NT2/D1 (cell line): Measurements from ENCODE around the gene CDC25C.

Experiments used
- DNase-seq: peaks from one replicate; pipeline ENCODE4 v3.0.0-alpha.2; 2011; ENCODE audit warnings: low read depth, low spot score
- H3K27me3 ChIP-seq: 2 replicates; pipeline ENCODE4 v1.6.0; 2011; ENCODE audit warnings: mild to moderate bottlenecking; ENCODE audit not compliant: insufficient read length, insufficient read depth
- H3K36me3 ChIP-seq: 2 replicates; pipeline ENCODE4 v1.6.1; 2011; ENCODE audit warnings: mild to moderate bottlenecking, low read length, mixed read lengths; ENCODE audit not compliant: insufficient read depth, insufficient read length
- H3K4me1 ChIP-seq: 2 replicates; pipeline ENCODE4 v1.5.1; 2011; ENCODE audit not compliant: insufficient read depth, insufficient read length
- H3K4me3 ChIP-seq: 2 replicates; pipeline ENCODE4 v1.5.1; 2011; ENCODE audit warnings: low read depth; ENCODE audit not compliant: insufficient read length
- H3K9ac ChIP-seq: 2 replicates; pipeline ENCODE4 v1.6.0; 2011; ENCODE audit warnings: low read depth; ENCODE audit not compliant: insufficient read length
- H3K9me3 ChIP-seq: 2 replicates; pipeline ENCODE4 v1.5.1; 2011; ENCODE audit warnings: mild to moderate bottlenecking, low read length; ENCODE audit not compliant: insufficient read depth
- SUZ12 ChIP-seq: IDR thresholded peaks from 2 replicates; pipeline ENCODE4 v1.6.1; 2011; ENCODE audit not compliant: insufficient read length, insufficient read depth; ENCODE audit errors: extremely low read depth
- YY1 ChIP-seq: IDR thresholded peaks from 2 replicates; pipeline ENCODE4 v1.6.1; 2011; ENCODE audit not compliant: insufficient read length, insufficient read depth
- ZNF274 ChIP-seq: IDR thresholded peaks from 2 replicates; pipeline ENCODE4 v1.6.1; 2011; ENCODE audit warnings: mild to moderate bottlenecking, low read depth, low read length

The CDC25C gene

GRCh38 chr5:138352722-138353559 is 21.3 kb upstream of the CDC25C start:
- peaks cover 39% of the 10 kb centered on the region for H3K36me3 ChIP-seq
- H3K27me3 ChIP-seq, result no peaks in the 10 kb centered on the region
- peak overlapping the region; percentile 85 for H3K9ac ChIP-seq
- TF ChIP-seq YY1 (no peak), SUZ12 (no peak), ZNF274 (no peak)
- no peak for DNase-seq
- H3K4me3 ChIP-seq, result peak overlapping the region; percentile 65
- H3K4me1 ChIP-seq, result no peaks in the 10 kb centered on the region
- H3K9me3 ChIP-seq, result peaks cover 27% of the 10 kb centered on the region

GRCh38 chr5:138352071-138352721 is 20.6 kb upstream of the CDC25C start, which contains the start of gene KDM3B:
Gene KDM3B (plus strand): TSS chr5:138352685. CDS start chr5:138352796, 111 bp downstream.
- peaks cover 46% of the 10 kb centered on the region for H3K36me3 ChIP-seq
- H3K9me3 ChIP-seq, result peaks cover 27% of the 10 kb centered on the region
- H3K4me1 ChIP-seq, result no peaks in the 10 kb centered on the region
- no peaks in the 10 kb centered on the region for H3K27me3 ChIP-seq
- H3K4me3 ChIP-seq, result peak within 1 kb of the TSS; percentile 65
- DNase-seq, result peak; percentile 81
- H3K9ac ChIP-seq, result peak within 1 kb of the TSS; percentile 85
- no peak for TF ChIP-seq SUZ12
- TF ChIP-seq ZNF274, result no peak
- no peak for TF ChIP-seq YY1

GRCh38 chr5:138351517-138351916 is 19.9 kb upstream of the CDC25C start:
- DNase-seq, result no peak
- Histone ChIP-seq H3K9me3 (peaks cover 27% of the 10 kb centered on the region), H3K4me1 (no peaks in the 10 kb centered on the region), H3K4me3 (no peak overlapping the region), H3K36me3 (peaks cover 53% of the 10 kb centered on the region), H3K9ac (no peak overlapping the region), H3K27me3 (no peaks in the 10 kb centered on the region)
- TF ChIP-seq ZNF274 (no peak), YY1 (no peak), SUZ12 (no peak)

- Histone ChIP-seq H3K27me3 (no peaks in the 10 kb centered on the region), H3K36me3 (peaks cover 56% of the 10 kb centered on the region), H3K4me1 (no peaks in the 10 kb centered on the region), H3K9me3 (peaks cover 27% of the 10 kb centered on the region), H3K4me3 (no peak overlapping the region), H3K9ac (no peak overlapping the region)
- no peak for DNase-seq
- TF ChIP-seq YY1 (no peak), SUZ12 (no peak), ZNF274 (no peak)
These were observed 19.5 kb upstream of the CDC25C start for GRCh38 chr5:138351056-138351455.

- TF ChIP-seq SUZ12 (no peak), ZNF274 (no peak), YY1 (no peak)
- Histone ChIP-seq H3K4me1 (no peaks in the 10 kb centered on the region), H3K27me3 (no peaks in the 10 kb centered on the region), H3K9me3 (peaks cover 26% of the 10 kb centered on the region), H3K4me3 (no peak overlapping the region), H3K36me3 (peaks cover 62% of the 10 kb centered on the region), H3K9ac (no peak overlapping the region)
- no peak for DNase-seq
These were observed 18.9 kb upstream of the CDC25C start for GRCh38 chr5:138350563-138350890.

- H3K36me3 ChIP-seq, result peaks cover 64% of the 10 kb centered on the region
- H3K9me3 ChIP-seq, result peaks cover 21% of the 10 kb centered on the region
- no peaks in the 10 kb centered on the region for H3K4me1 ChIP-seq
- DNase-seq, result no peak
- no peaks in the 10 kb centered on the region for H3K27me3 ChIP-seq
- no peak overlapping the region for H3K4me3 ChIP-seq
- no peak overlapping the region for H3K9ac ChIP-seq
- TF ChIP-seq ZNF274 (no peak), SUZ12 (no peak), YY1 (no peak)
These were observed 18.4 kb upstream of the CDC25C start for GRCh38 chr5:138349852-138350562.
